ENCODE data around the gene HLA-A.
A peak's percentile ranks its signal among the peaks of the same experiment; 100 is the strongest.

The HLA-A gene

DNA sequence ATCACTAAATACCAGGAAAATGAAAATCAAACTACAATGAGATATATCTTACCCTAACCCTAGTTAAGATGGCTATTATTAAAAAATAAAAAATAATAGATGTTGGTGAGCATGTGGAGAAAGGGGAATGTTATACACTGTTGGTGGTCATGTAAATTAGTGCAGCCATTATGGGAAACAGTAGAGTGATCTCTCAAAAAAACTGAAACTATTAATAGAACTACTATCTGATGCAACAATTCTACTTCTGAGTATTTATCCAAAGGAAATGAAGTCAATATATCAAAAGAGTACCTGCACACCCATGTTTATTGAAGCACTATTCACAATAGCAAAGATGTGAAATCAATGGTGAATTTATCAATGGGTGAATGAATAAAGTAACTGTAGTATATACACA lies 48.6 kb downstream of the HLA-A start:
- DNase-seq (ENCODE audit: low spot score) = no peak

DNA sequence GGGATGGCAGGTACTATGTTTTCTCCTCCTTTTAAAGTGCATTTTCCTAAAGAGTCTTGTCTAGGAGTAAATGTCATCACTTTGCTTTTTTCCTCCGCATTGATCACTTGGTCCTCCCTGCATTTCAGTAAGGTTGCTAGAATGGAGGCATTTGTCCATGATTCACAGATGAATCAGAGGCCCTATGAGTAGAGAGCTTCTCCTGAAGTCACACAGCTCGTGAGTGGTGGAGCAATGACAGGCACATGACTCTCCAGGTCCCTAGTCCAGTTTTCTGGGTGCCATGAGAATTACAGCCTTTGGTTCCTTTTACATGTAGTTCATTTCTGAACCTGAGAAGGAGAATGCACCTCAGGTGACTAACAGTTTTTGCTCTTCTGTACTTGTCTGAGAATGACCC lies 50.5 kb downstream of the HLA-A start:
- DNase-seq (ENCODE audit: low spot score) = peak; percentile 6

DNA sequence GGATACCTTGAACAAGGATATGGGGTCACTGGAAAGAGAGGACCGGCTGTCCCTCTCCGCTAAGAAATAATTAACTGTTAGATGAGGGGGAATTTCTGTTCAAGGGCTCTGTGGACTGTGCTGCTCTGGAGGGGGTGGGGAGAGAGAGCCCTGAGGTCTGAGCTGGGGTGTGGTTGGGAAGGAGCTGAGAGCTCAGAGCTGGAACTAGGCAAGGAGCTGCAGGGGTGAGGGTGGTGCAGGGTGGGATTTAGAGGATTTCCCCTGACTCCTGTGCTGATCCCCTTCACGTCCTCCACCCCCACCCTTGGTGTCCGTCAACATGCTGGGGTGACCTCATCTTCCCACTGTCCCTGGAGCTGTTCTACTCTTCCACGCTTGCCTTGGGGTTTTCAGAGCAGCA lies 52.5 kb downstream of the HLA-A start:
- no peak for DNase-seq (ENCODE audit: low spot score)

DNA sequence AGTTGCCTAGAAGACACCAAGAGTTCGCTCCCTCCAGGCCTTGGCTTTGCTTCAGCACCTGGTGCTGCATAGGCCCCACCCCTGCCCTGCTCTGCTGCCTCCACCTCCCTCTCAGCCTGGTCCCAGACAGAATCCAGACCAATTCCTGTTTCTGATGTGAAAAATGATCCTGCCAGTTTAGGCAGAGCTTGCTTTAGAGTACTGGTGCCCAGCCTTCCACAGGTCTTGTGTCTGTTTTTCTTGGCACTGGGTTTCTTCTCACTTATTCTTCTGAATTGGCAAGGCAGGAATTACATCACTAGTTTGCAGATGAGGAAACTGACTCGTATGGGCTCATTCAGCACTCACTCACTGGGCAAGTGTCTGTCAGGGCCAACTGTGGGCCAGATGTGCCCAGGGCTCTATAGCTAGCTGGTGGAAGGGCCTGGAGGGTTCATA lies 53.0 kb downstream of the HLA-A start:
- DNase-seq (ENCODE audit: low spot score) = no peak
